Activated CD4-positive, CD25-positive, alpha-beta regulatory T cell (primary cell): ENCODE results near the gene METTL9.
"Not testable (repeated sequence)": the region's sequence is repeated elsewhere in the genome, so short reads cannot be mapped to it uniquely, and the experiment has no call there.

Experiments used
- DNase-seq, 4 experiments: peaks; one replicate each; lab custom pipeline; 2025; lab: John Stamatoyannopoulos, UW

The METTL9 gene

DNA sequence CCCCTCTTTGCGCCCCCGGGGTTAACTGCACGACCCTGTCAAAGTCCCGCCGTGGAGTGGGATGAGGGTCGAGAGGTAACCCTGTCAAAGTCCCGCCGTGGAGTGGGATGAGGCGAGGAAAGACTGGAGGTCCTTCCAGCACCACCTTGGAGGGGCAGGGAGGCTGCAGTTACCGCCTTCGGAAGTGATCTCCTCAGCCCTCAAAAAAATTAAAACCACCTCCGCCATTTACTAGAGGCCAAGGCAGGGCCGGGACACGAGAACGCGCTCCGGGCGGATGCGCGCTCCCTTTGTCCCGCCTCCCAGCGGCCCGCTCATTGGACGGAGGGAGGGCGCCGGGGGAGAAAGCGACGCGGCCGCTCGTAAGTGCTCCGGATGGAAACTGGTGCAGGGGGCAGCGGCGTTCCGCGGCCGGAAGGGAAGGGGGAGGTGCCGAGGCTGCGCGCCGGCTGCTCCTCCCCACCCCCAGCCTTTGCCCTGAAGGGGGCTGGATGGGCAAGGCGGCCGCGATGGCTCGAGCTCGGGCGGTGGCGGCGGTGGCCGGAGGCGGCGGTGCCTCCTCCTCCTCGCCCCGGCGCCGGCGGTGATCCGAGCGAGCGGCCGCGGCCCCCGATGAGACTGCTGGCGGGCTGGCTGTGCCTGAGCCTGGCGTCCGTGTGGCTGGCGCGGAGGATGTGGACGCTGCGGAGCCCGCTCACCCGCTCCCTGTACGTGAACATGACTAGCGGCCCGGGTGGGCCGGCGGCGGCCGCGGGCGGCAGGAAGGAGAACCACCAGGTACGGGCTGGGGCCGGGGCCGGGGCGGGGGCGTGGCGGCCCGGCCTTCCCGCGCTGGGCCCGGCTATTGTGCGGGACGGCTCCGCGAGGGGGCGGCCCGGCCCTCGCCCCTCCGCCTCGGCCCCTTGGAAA is at the start of gene METTL9:
Gene METTL9 (plus strand): TSS at position 456 of the 909 bp plus-strand sequence. CDS start 157 bp downstream, at position 613.
- peak; percentile 83 to 92 (median 88) for DNase-seq

DNA sequence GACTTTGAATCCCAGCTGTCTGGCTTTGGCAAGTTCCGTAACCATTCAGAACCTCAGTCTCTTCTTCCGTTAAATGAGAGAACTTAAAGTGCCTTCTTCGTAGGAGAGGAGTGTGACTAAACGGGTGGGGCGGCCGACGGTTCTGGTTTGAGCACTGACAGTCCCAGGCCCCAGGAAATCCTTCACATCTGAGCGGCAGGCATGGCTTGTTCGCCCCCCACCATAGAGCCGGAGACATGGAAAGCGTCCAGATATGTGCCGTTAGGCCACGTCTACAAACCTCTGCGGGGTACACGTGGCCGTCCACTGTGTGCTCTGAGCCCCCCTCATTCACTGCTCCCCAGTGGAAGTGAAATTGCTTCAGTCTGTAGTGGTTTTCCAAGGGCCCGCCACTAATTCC is 49.4 kb upstream of the METTL9 start:
- not testable (repeated sequence) for DNase-seq

DNA sequence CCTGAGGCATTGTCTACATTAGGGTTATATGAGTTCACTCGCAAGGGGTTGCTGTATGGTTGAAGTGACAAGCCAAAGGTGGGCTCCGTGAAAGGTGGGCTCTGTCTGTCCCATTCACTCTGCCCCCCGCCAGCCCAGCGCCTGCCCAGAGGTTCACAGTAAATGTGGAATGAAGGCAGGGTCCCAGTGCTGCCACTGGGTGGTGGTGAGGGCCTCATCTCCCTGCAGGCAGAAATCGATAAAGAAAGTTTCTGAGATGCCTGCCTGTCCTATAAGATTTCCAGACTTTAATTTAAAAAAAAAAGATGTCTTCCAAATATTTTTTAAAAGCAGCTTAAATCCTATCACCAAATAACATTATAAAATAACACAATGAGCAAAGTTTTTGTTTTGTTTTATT is 48.9 kb upstream of the METTL9 start:
- DNase-seq = not testable (repeated sequence)

DNA sequence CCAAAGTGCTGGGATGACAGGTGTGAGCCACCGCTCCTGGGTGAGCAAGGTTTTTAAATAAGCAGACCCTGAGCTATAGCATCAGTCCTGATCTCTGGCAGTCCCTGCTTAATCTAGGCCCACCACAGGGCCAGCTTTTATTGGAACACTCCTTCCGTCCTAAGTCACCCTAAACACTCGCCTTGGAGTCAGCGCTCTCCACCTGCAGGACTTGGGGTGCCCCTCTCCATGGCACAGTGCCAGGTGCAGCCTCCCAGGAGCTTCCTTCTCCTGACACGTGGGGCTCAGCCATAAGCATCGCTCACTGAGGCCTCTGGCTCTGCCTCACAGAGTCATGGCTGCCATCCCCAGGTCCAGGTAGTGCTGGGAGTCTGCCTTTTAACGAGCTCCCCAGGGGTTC is 48.3 kb upstream of the METTL9 start:
- not testable (repeated sequence) for DNase-seq

DNA sequence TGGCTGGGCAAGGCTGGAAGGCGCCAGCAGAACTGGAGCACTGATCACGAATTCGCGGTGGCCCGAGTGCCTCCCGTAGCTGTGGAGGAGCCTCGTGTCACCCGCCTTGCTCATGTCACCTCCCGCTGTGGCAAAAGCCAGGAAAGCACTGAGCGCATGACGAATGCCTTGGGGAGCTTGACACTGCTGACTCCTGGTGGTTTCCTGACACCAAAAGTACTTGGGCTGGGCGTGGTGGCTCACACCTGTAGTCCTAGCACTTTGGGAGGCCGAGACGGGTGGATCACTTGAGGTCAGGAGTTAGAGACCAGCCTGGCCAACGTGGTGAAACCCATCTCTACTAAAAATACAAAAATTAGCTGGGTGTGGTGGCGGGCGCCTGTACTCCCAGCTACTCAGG is 47.8 kb upstream of the METTL9 start:
- not testable (repeated sequence) for DNase-seq

DNA sequence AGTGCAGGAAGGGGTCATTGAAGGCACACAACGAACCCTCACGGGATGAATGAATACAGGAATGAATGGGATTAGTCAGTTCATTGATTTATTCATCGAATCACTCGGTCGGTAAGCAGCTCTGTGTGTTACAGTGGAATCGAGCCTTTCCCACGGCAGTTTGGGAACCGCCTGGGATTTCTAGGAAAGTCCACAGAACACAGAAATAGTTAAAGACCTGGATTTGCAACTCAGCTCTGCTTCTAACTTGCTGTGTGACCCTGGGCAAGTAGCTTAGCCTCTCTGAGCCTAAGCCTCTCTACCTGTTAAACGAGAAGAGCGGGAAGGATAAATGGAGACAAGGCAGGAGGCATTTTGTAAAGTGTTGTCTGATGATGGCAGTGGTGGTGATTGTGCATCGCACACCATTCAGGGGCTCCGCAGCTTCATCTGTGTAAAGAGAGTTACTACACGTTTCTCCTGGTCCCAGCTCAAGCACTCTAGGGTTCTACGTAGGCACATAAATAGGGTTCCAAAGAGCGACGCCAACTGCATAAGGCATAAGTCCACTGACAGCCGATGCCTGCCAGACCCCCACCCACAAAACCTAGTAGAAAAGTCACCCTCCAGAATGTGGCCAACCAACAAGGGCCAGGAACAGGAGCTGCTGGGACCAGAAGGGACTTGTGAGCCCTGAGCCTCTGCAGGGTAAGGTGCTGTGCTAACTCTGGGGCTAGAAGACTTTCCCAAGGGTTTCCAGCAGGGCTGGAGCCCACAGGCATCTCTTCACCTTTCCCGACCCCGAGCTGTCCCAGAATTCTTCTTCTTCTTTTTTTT is 45.7 kb upstream of the METTL9 start:
- not testable (repeated sequence) for DNase-seq

DNA sequence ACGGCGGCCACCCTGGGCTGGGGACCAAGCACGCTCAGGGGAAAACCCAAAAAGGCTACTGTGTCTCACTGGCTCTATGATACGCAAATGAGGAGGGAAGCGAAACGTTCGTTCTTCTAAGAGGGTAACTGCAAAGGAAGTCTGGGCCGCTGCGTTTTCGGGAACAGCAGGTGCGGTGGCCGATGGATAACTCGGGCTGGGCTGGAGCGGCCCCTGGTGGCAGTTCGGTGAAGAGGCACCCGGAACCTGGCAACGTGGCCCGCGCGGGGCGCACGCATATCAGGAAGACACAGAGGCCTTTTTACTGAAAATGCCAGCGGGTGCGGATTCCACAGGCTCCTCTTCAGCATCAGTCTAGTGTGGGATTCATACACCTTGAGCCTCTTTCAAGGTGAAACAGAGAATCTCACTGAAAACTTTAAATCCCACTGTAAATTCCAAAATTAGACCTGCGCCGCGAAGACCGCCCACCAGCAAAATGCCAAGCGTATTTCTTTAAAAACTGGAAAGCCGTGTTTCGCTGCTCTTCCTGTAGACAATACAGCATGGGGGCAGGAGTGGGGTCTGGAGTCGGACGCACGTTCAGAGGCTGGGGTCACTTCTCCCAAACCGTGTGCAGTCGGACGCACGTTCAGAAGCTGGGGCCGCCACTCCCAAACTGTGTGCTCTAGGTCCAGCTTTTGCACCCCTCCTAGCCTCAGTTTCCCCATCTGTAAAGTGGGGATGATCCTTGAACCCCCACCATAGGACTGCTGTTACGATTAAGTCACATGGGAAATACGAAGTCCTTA is 44.4 kb upstream of the METTL9 start:
- peak; percentile 76 to 90 (median 84) for DNase-seq

DNA sequence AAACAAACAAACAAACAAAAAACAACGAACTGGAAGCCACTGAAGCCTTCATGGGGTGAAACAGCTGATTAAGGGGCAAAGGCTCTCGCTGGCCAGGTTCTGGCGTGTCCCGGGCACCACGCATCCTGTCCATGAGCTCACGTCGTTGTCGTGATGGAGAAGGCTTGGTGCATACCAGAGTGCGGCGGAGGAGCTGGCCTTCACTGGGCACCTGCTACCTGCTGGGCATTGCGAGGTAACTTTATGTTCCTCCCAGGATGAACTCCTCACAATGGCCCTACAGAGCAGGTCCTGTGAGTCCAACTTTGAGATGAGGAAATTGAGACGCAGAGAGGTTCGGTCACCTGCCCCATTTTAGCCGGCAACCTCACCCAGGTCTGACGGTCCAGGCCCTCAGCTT is 43.8 kb upstream of the METTL9 start:
- not testable (repeated sequence) for DNase-seq

DNA sequence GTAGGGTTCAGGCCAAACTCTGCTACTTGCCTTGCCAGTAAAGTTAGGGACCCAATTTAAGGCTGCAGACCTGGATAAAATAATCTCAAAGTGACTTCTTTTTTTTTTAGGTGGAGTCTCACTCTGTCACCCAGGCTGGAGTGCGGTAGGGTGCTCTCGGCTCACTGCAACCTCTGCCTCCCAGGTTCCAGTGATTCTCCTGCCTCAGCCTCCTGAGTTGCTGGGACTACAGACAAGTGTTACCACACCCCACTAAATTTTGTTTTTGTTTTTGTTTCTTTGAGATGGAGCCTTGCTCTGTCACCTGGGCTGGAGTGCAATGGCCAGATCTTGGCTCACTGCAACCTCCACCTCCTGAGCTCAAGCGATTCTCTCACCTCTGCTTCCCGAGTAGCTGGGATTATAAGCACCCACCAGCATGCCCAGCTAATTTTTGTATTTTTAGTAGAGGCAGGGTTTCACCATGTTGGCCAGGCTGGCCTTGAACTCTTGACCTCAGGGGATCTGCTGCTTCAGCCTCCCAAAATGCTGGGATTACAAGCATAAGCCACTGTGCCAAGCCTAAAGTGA is 43.3 kb upstream of the METTL9 start:
- DNase-seq = not testable (repeated sequence)

DNA sequence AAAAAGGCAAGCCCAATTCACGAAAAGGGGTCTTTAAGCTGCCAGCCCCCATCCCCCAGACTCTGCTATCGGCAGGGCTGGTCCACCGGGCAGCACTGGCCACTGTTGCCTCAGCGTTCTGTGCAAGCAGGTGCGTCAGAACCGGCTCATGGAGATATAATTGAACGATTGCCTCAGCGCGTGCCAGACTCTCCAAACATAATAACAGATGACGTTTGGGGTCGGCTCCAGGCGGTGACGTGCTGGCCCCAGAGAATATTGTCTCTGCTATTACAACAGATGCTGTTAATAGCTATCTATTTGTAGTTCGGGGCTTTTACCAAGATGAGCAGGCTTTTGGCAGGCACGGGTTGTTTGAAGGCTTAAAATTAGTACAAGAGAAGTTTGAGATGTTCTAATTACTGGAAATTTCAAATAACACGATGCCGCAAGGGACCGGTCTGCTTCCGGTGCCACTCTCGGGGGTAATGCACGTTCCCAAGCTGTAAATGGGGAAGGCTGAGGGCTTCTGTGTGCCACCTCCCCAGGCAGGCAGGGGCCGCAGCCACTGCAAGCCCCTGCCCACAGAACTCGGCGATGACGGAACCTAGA is 42.6 kb upstream of the METTL9 start:
- DNase-seq = not testable (repeated sequence)

DNA sequence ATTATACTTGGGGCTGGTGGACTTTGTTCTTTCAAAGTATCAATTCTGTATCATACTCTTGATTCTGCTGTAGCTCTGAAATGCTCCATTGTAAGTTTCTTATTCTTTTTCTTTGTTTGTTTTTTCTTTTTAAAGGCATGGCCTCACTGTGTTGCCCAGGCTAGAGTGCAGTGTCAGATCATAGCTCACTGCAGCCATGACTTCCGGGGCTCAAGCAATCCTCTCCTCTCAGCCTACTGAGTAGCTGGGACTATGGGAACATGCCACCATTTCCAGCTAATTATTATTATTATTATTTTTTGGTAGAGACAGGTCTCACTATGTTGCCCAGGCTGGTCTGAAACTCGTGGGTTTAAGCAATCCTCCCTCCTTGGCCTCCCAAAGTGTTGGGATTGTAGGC is 38.9 kb upstream of the METTL9 start:
- DNase-seq = no peak

DNA sequence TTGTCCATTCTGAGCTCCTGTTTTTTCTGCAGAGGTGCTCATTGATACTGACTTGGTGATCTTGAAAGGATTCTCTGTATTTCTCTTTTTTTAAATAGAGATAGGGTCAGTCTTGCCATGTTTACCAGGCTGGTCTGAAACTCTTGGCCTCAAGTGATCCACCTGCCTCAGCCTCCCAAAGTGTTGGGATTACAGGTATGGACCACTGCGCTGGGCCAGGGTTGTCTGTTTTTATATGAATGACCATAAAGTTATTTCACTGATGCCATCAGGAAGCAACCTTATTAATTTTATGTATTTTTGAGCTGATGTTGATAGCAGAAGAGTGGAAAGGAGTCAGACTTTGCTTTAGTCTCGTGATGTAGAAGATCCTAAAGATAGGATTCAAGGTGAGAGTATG is 35.7 kb upstream of the METTL9 start:
- DNase-seq = no peak

DNA sequence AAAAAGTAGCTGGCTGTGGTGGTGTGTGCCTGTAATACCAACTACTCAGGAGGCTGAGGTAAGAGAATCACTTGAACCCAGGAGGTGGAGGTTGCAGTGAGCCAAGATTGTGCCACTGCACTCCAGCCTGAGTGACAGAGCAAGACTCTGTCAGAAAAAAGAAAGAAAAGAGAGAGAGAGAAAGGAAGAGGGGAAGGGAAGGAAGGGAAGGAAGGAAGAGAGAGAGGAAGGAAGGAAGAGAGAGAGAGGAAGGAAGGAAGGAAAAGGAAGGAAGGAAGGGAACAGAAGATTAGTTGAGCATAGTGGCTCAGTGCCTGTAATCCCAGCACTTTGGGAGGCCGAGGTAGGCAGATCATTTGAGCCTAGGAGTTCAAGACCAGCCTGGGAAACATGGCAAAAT is 35.0 kb upstream of the METTL9 start:
- not testable (repeated sequence) for DNase-seq

DNA sequence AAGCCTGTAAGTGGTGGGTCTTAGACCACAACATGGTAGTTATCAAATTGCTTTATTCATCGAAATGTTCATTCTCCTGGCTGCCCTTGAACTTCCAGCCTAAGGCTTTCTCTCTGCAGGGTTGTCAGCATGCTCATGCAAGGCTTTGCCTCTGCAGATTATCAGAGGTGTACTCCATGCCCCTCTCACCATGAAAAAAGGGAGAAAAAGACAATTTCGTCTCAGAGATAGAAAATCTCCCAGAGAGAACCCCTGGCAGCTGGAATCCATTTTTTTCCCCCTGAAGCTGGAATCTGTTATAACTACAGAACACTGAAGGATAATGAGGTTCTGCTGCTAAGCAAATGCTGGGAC is 33.9 kb upstream of the METTL9 start:
- DNase-seq = no peak

DNA sequence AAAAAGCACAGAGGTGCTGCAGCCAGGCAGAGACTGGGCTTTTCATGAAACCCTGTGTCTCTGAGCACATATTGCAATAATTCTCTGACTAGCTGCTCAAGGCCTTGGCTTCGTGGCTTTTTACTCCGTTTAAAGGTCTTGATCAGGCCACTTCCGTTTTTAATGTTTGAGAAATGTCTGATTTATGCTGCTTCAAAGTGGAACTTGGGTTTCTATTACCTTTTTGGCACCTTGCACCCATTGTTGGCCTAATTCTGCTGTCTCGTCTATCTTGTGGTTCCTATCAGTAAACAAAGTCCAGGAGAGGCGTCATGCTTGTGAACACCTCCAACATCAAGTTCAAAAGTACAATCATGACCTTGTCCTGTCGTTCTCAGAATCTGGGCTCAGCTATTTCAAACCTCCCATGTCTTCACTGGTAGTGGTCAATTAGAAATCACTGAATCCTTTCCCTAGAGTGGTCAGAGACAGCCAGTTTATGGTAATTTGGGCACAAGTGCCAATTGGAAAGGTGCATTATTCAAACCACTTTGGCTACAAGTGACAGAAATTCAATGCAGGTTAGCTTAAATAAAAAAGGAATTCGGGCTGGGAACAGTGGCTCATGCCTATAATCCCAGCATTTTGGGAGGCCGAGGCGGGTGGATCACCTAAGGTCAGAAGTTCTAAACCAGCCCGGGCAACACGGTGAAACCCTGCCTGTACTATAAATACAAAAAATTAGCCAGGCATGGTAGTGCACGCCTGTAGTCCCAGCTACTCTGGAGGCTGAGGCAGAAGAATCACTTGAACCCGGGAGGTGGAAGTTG is 33.3 kb upstream of the METTL9 start:
- no peak for DNase-seq

DNA sequence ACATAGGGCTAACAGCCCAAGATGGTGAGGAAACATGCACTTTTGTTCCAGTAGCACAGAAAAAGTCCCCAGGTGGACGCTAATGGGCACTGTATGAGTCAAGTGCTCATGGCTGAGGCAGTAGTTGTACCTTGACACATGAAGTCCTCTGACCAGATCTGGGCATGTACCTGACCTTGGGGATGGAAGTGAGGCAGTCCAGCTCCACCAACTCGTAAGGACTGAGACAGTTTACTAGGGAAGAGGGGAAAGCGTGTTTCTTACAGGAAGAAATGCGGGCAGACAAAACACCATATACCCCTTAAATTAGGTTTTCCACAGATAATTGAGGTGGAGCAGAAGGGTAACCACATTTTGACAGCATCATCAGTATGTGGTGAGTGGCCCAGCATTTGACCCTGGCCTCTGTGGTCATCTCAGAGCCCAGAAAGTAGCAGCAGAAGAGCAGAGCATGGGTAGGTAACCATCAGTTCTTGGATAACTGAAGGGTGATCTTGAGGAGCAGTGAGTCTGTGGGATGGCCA is 32.4 kb upstream of the METTL9 start:
- DNase-seq = no peak

DNA sequence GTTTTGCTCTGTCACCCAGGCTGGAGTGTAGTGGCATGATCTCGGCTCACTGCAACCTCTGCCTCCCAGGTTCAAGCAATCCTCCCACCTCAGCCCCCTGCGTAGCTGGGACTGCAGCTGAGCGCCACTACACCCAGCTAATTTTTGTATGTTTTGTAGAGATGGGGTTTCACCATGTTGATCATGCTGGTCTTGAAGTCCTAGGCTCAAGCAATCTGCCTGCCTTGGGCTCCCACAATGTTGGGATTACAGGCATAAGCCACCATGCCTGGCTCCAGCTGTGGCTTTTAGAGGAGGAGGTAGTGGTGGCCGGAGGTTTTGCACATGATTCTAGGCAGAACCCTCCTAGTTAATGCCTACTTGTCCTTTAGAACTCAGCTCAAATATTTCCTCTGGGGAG is 31.9 kb upstream of the METTL9 start:
- not testable (repeated sequence) for DNase-seq

DNA sequence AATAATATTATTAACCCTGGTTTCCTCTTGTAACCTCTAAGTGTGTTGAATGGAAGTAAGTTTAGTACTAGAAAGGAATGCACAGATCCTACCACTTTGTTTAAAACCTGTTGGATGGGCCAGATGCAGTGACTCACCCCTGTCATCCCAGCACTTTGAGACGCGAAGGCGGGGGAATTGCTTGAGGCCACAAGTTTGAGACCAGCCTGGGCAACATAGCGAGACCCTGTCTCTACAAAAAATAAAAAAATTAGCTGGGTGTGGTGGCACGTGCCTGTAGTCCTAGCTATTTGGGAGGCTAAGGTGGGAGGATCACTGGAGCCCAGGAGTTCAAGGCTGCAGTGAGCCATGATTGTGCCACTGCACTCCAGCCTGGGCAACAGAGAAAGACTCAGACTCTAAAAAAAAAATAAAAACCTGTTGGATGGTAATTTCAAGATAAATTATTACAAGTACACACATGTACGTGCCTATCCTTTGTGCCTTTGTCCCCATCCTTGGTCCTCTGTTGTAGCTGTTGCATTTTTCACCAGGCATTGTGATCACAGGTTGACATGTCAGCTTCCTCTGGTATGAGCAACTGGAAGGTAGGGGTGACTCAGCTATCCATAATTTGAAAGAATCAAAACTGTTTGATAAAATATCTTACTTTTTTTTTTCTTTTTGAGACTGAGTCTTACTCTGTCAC is 30.7 kb upstream of the METTL9 start:
- DNase-seq = no peak

DNA sequence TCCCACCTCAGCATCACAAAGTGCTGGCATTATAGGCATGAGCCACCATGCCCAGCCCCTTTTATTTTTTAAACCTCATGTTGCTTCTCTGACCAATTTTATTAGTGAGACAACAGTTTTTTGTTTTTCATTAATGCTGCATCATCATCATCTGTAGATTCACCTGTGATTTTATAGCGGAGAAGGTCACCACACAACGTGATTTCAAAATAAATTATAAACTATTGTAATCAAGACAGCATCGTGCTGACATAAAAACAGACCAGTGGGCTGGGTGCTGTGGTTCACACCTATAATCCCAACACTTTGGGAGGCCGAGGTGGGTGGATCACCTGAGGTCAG is 28.7 kb upstream of the METTL9 start:
- DNase-seq = no peak

DNA sequence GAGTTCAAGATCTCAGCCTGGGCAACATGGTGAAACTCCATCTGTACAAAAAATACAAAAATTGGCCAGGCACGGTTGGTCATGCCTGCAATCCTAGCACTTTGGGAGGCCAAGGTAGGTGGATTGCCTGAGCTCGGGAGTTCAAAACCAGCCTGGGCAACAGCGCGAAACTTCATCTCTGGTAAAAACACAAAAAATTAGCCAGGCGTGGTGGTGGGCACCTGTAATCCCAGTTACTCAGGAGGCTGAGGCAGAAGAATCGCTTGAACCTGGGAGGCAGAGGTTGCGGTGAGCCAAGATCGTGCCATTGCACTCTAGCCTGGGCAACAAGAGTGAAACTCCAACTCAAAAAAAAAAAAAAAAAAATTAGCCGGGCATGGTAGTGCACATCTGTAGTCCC is 25.9 kb upstream of the METTL9 start:
- DNase-seq = not testable (repeated sequence)
